ENCODE measurements around the gene FXN.

DNA sequence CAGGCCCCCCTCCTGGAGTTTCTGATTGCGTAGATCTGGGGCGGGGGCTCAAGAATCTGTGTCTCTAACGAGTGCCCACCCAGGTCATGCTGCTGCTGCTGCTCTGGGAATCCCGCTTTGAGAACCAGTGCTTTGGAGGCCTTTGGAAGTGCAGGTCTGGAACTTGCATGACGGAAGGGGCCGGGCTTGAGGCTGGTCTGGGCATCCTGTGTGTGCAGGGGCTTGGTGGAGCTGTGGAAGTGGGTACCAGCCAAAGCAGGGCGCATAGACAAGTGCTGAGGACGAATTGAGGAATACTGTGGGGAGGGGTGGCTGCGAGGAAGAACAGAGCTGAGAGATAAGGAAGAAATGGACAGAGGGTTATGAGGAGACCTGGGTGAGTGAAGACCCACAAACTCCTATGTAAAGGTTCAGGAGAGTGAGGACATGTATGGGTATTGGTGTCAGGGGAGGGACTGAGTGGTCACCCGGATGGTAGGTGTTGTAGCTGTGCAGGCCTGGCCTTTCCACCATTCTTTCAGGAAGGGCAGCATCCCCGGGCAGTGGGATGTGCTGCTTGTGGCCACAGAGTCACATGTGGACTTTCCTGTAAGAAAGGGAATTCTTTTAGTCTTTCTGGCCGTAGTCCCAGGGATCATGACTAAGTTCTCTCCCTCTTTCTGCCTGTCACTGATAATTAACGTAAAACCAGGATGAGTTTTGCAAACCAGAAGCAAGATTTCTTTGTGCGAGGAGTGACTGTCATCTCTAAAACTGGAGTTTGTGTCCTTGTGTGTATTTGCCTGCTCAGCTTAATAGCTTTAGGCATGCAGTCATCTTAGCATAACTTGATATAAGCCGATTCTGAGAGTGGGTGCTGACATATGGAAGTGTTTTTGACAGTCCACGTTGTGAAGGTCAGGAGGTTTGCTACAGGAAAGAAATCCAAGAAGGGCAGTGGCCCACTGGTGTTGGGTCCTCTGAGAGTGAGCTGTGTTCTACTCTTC is 95.2 kb downstream of the FXN start:
- TF ChIP-seq, protein P1, sequence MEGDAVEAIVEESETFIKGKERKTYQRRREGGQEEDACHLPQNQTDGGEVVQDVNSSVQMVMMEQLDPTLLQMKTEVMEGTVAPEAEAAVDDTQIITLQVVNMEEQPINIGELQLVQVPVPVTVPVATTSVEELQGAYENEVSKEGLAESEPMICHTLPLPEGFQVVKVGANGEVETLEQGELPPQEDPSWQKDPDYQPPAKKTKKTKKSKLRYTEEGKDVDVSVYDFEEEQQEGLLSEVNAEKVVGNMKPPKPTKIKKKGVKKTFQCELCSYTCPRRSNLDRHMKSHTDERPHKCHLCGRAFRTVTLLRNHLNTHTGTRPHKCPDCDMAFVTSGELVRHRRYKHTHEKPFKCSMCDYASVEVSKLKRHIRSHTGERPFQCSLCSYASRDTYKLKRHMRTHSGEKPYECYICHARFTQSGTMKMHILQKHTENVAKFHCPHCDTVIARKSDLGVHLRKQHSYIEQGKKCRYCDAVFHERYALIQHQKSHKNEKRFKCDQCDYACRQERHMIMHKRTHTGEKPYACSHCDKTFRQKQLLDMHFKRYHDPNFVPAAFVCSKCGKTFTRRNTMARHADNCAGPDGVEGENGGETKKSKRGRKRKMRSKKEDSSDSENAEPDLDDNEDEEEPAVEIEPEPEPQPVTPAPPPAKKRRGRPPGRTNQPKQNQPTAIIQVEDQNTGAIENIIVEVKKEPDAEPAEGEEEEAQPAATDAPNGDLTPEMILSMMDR (IDR thresholded peaks at IDR 0.05), result no peak
- TF ChIP-seq POLR2A (IDR thresholded peaks at IDR 0.05; ENCODE audit: low read depth) (no peak), POLR2AphosphoS5 (IDR thresholded peaks at IDR 0.05) (no peak)
